Breast epithelium (tissue), 3 donors: Measurements from ENCODE around the gene SOS2.

ENCODE experiments used
- CTCF ChIP-seq, 3 donors: fragments of 450-650 bp; IDR thresholded peaks; one replicate each; pipeline ENCODE4 v1.5.1; 2016 to 2017; ENCODE audit warnings: antibody characterized with exemption in 3 of 3, mild to moderate bottlenecking in 3 of 3, moderate library complexity in 3 of 3
- POLR2A ChIP-seq: fragments of 450-650 bp; IDR thresholded peaks from one replicate; pipeline ENCODE4 v1.6.1; 2016; ENCODE audit warnings: antibody characterized with exemption, mild to moderate bottlenecking, moderate library complexity

- TF ChIP-seq CTCF (IDR thresholded peaks at IDR 0.05) (no peak), POLR2A (no peak)
Observed at GRCh38 chr14:50262865-50263264, 31.5 kb upstream of the SOS2 start.
